Measurements from ENCODE around the gene HSPB7. TPM values are rescaled to one million over a fixed set of nuclear protein-coding genes. Genes with fewer than 3 reads are reported as not detected.
"Not testable (repeated sequence)": the region's sequence is repeated elsewhere in the genome, so short reads cannot be mapped to it uniquely, and the experiment has no call there.

Gene HSPB7
- total RNA-seq, 3 donors from 2014 or later (not counting 1 experiment from before 2014, with no cell fraction given), result not detected

DNA sequence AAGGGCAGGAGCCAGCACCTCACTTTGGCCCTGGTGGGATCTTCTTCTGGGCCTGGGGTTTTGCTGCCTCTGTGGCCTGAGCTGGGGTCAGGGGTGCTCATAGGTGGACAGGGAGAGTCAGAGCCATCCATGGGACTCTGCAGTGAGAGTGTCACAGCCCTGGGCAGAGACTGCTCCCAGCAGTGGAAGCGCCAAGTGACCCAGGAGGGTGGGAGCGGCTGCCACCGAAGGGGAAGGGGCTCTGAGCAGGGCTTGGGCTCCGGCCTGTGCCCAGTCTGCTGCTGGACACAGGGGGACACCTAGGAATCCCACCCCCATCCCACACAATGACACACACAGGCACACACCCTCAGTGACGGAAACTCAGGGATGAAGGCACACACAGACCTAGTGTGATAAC is 26.1 kb upstream of the HSPB7 start:
- Histone ChIP-seq H3K27me3 (ENCODE audit: control insufficient read depth, insufficient read depth, low read length) (no peaks in the 10 kb centered on the region), H3K9me3 (ENCODE audit: control insufficient read depth, insufficient read depth, low read length) (no peaks in the 10 kb centered on the region), H3K4me3 (ENCODE audit: low read length) (no peak overlapping the region), H3K36me3 (ENCODE audit: control insufficient read depth, insufficient read depth, low read length) (no peaks in the 10 kb centered on the region), H3K4me1 (ENCODE audit: control insufficient read depth, insufficient read depth, low read length) (peaks cover 8% of the 10 kb centered on the region), H3K27ac (ENCODE audit: low read length) (no peak overlapping the region)
- H3K36me3 Mint-ChIP-seq, result no peaks in the 10 kb centered on the region
- peaks cover 0 to 4% of the 10 kb centered on the region in 2 donors for H3K4me1 Mint-ChIP-seq
- DNase-seq (no peak), ATAC-seq (no peak)
- H3K27me3 Mint-ChIP-seq (ENCODE audit: low read depth in 2 of 2), result peaks cover 0 to 3% of the 10 kb centered on the region in 2 donors
- intact Hi-C loops (cut with micrococcal nuclease), result no loop called here
- no peaks in the 10 kb centered on the region for H3K9me3 Mint-ChIP-seq
- WGBS (ENCODE audit: insufficient coverage), result 94% methylated on average over 5 of the region's 5 CpGs
- TF ChIP-seq, protein P1, sequence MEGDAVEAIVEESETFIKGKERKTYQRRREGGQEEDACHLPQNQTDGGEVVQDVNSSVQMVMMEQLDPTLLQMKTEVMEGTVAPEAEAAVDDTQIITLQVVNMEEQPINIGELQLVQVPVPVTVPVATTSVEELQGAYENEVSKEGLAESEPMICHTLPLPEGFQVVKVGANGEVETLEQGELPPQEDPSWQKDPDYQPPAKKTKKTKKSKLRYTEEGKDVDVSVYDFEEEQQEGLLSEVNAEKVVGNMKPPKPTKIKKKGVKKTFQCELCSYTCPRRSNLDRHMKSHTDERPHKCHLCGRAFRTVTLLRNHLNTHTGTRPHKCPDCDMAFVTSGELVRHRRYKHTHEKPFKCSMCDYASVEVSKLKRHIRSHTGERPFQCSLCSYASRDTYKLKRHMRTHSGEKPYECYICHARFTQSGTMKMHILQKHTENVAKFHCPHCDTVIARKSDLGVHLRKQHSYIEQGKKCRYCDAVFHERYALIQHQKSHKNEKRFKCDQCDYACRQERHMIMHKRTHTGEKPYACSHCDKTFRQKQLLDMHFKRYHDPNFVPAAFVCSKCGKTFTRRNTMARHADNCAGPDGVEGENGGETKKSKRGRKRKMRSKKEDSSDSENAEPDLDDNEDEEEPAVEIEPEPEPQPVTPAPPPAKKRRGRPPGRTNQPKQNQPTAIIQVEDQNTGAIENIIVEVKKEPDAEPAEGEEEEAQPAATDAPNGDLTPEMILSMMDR (IDR thresholded peaks at IDR 0.05), result no peak
- no peak overlapping the region for H3K4me3 Mint-ChIP-seq
- no peak overlapping the region for H3K27ac Mint-ChIP-seq

DNA sequence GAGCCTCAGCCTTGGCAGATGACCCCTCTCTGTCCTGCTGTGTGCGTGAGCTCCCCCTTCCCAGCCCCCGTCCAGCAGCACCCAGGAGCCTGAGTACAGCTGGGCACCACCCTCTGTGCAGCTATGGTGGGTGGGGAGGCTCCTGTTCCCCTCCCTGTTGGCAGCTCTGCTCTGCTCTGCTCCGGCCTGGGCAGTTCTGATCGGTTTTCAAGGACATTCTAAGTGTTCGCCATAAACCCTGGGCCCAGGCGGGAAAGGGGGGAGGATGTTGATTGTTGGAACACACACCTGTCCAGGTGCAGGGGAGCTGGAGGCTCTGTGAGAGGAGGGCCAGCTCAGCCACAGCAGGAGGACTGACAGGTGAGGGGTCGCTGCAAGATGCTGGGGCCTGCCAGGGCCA is 25.7 kb upstream of the HSPB7 start, which contains the start of gene CLCNKB:
CLCNKB (plus strand) TSS at position 262 of the 400 bp plus-strand sequence. CDS start 711 bp downstream, outside the sequence.
- H3K27me3 Mint-ChIP-seq (ENCODE audit: low read depth in 2 of 2), result peaks cover 0 to 3% of the 10 kb centered on the region in 2 donors
- Histone ChIP-seq H3K4me3 (ENCODE audit: low read length) (no peak within 1 kb of the TSS), H3K27ac (ENCODE audit: low read length) (no peak within 1 kb of the TSS), H3K36me3 (ENCODE audit: control insufficient read depth, insufficient read depth, low read length) (no peaks in the 10 kb centered on the region), H3K4me1 (ENCODE audit: control insufficient read depth, insufficient read depth, low read length) (peaks cover 4% of the 10 kb centered on the region), H3K9me3 (ENCODE audit: control insufficient read depth, insufficient read depth, low read length) (no peaks in the 10 kb centered on the region), H3K27me3 (ENCODE audit: control insufficient read depth, insufficient read depth, low read length) (no peaks in the 10 kb centered on the region)
- no peak within 1 kb of the TSS for H3K4me3 Mint-ChIP-seq
- 79% methylated on average over 7 of the region's 7 CpGs for WGBS (ENCODE audit: insufficient coverage)
- intact Hi-C loops (cut with micrococcal nuclease), result no loop called here
- TF ChIP-seq, protein P1 (IDR thresholded peaks at IDR 0.05), result no peak
- H3K9me3 Mint-ChIP-seq, result no peaks in the 10 kb centered on the region
- DNase-seq, result no peak
- no peak within 1 kb of the TSS for H3K27ac Mint-ChIP-seq
- no peaks in the 10 kb centered on the region for H3K36me3 Mint-ChIP-seq
- H3K4me1 Mint-ChIP-seq, result peaks cover 0 to under 1% of the 10 kb centered on the region in 2 donors
- no peak for ATAC-seq

DNA sequence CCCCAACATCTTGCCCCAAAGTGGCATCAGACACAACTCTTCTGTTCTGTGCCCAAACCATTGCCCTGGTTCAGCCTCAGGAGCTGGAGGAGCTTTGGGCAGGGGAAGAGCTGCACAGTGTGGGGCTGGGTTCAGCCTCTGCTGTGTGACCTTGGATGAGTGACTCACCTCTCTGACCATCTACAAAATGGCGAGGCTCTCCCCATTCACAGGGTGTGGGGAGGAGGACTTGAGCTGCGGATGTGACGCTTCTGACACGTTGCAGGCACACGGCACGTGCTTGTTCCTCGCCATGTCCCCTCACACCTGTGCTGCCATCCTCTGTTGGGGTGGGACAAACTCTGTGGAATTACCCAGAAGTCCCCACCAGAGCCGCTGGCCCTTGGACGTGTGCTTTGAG is 24.8 kb upstream of the HSPB7 start:
- H3K36me3 Mint-ChIP-seq; H3K27ac Mint-ChIP-seq; H3K27ac ChIP-seq (ENCODE audit: low read length); H3K4me3 Mint-ChIP-seq; H3K9me3 Mint-ChIP-seq; H3K27me3 ChIP-seq (ENCODE audit: control insufficient read depth, insufficient read depth, low read length); H3K4me3 ChIP-seq (ENCODE audit: low read length); H3K9me3 ChIP-seq (ENCODE audit: control insufficient read depth, insufficient read depth, low read length); H3K27me3 Mint-ChIP-seq (ENCODE audit: low read depth in 2 of 2); intact Hi-C loops (cut with micrococcal nuclease); H3K4me1 ChIP-seq (ENCODE audit: control insufficient read depth, insufficient read depth, low read length); ATAC-seq; H3K4me1 Mint-ChIP-seq; DNase-seq; H3K36me3 ChIP-seq (ENCODE audit: control insufficient read depth, insufficient read depth, low read length): not testable (repeated sequence)
- 80% methylated on average over 7 of the region's 9 CpGs for WGBS (ENCODE audit: insufficient coverage)

DNA sequence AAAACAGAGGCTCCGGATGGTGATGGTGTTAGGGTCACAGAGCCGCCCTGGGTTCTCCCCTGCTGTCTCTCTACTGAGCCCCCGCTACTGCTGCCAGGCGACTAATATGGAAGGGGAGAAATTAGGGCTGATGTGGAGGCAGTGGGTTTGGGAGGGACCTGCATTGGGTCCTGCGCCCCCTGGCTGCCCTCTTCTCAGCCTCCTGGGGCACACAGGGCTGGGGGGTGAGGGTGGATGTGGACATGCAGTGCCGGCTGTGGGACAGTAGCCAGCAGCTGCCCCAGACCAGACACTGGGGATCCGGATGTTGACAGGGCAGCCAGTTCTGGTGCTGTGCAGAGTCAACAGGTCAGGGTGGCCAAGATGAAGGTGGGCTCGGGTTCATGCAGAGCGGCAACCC is 24.3 kb upstream of the HSPB7 start:
- WGBS (ENCODE audit: insufficient coverage), result 79% methylated on average over 9 of the region's 9 CpGs
- intact Hi-C loops (cut with micrococcal nuclease), result no loop called here
- no peak overlapping the region for H3K27ac ChIP-seq (ENCODE audit: low read length)
- H3K27me3 ChIP-seq (ENCODE audit: control insufficient read depth, insufficient read depth, low read length), result no peaks in the 10 kb centered on the region
- H3K4me3 ChIP-seq (ENCODE audit: low read length), result no peak overlapping the region
- peaks cover 5 to 7% of the 10 kb centered on the region in 2 donors for H3K27me3 Mint-ChIP-seq (ENCODE audit: low read depth in 2 of 2)
- ATAC-seq (no peak), DNase-seq (no peak)
- no peaks in the 10 kb centered on the region for H3K4me1 Mint-ChIP-seq
- H3K4me1 ChIP-seq (ENCODE audit: control insufficient read depth, insufficient read depth, low read length), result no peaks in the 10 kb centered on the region
- H3K36me3 ChIP-seq (ENCODE audit: control insufficient read depth, insufficient read depth, low read length), result no peaks in the 10 kb centered on the region
- no peak overlapping the region for H3K4me3 Mint-ChIP-seq
- H3K9me3 ChIP-seq (ENCODE audit: control insufficient read depth, insufficient read depth, low read length), result no peaks in the 10 kb centered on the region
- TF ChIP-seq, protein P1 (IDR thresholded peaks at IDR 0.05), result no peak
- H3K9me3 Mint-ChIP-seq, result no peaks in the 10 kb centered on the region
- no peak overlapping the region for H3K27ac Mint-ChIP-seq
- H3K36me3 Mint-ChIP-seq, result no peaks in the 10 kb centered on the region
